HG03342 (cell line): ENCODE measurements around the gene DRC1.

Experiments
- ATAC-seq: cut with Tn5 transposase; IDR thresholded peaks from one replicate; pipeline ENCODE4 v1.9.1; 2021; ENCODE audit warnings: mild to moderate bottlenecking, moderate library complexity; ENCODE audit not compliant: unreplicated experiment

Gene DRC1

DNA sequence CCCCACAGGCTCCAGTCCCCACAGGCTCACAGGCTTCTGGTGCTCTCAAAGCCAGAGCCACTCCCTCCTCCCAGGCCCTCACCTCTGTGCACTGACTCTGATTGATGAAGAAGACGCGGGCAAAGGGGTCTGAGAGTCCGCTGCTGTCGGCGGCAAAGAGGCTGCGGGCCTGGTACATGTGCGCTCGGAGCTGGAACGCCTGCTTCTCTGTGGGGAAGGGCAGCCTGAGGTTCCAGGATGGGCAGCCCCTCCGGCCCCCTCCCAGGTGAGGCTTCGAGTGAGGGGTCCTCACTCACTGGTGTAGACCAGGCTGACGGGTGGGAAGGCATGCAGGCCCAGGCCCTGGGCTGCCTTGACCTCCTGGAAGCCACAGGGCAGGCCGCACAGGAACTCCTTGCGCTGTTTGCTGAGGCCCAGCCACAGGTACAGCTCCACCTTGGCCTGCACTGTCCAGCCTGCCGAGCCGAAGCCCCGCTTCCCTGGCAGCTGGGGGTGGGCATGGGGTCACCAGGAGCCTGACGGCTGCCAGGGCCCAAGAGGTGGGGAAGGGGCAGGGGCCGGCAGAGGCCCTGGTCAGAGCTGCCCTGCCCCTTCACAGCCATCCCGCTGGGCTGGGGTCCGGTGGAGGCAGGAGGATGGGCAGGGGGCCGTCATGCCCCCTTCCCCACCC, 74.2 kb downstream of the DRC1 start:
- no peak for ATAC-seq

DNA sequence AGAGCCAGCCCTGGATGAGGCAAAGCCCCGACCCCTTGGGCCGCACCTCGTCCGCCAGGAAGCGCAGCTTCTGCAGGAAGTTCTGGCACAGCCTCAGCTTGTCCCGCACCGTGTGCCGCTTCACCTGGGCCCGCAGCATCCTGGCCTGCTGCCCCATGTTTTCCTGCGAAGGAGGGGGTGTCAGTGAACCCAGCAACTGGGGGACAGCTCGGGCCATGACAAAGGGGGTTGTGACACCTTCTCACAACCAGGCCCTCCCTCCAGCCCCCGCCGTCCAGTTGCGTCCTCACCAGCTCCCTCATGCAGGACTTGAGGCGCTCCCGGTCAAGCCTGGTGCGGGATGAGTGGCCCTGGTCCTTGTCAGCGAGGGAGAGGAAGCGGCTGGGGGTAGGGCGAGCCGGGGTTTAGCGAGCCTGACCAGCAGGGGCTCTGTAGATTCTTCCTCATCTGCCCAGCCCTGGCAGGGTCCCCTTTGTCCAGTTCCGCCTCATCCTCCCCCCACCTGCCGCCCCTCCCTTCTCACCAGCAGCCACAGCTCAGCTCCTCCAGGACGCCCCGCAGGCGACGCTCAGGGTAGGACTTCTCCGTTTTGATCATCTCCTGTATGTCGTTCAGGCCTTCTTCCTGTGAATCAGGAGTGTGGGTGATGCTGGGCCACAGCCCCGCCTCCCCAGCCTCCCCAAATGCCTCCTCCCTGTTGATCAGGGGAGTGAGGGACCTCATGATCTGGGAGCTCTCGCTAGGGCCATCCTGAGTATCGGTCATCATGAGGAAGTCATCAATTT, 75.6 kb downstream of the DRC1 start:
- no peak for ATAC-seq

DNA sequence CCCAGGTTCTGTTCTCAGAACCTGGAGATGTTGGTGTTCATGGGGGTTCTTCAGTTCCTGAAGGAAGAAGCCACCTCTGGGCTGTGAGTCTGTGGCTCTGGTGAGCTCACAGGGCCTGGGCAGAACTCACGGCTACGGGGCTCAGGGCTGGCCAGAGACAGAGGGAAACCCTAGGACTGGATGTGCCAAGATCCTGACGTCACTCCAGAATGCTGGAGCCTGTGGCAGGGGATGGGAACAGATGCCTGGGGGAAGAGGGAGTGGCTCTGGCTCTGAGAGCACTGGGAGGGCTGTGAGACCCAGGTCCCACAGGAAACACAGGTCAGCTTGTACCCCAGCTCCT, 76.2 kb downstream of the DRC1 start, which contains the start of gene OTOF:
Gene OTOF, minus strand, starts transcription at position 214 of the 343 bp plus-strand sequence.
- ATAC-seq = no peak

DNA sequence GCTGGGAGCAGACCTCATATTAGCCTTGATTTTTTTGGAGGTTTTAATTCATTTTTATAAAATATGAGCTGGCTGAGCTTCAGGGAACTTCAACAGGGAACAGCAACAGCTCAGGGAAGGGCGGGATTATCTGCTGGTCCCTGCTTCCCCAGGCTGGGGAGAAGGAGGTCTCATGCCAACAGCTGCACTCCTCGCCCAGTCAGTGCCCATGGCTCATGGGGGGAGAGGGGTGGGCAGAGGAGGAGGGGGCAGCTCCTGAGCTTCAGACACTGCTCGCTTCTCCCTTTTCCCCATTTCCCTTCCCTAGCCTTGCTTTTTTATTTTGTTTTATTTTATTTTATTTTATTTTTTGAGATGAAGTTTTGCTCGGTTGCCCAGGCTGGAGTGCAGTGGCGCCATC, 76.6 kb downstream of the DRC1 start:
- ATAC-seq = no peak

DNA sequence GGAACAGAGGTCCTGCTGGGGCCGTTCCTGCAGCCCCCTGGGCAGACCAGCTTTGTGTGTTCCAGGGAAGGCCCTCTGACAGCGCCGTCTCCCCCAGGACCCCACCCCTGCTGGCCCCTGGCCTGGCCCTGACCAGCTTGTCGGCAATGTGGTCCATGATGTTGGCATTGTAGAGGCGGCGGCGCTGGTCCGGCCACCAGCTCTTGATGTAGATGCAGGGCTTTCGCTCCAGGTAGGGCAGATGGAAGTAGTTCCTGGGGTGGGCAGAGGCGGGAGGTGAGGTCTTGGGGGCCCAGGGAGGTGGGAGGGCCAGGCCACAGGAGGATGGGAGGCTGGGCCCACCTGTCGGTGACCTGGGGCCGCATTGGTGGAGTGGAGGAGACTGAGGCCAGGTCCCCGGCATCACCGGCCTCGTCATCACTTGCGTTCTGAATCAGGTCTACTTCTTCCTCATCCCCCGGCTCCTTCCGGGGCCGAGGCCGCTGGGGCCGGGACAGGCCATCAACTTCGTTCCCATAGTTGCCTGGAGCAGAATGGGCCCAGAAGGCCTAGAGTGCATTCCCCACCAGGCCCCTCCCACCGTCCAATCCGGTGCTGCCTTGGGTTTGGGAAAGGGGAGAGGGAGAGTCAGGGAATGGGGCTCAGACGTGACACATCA, 77.5 kb downstream of the DRC1 start:
- ATAC-seq = no peak

DNA sequence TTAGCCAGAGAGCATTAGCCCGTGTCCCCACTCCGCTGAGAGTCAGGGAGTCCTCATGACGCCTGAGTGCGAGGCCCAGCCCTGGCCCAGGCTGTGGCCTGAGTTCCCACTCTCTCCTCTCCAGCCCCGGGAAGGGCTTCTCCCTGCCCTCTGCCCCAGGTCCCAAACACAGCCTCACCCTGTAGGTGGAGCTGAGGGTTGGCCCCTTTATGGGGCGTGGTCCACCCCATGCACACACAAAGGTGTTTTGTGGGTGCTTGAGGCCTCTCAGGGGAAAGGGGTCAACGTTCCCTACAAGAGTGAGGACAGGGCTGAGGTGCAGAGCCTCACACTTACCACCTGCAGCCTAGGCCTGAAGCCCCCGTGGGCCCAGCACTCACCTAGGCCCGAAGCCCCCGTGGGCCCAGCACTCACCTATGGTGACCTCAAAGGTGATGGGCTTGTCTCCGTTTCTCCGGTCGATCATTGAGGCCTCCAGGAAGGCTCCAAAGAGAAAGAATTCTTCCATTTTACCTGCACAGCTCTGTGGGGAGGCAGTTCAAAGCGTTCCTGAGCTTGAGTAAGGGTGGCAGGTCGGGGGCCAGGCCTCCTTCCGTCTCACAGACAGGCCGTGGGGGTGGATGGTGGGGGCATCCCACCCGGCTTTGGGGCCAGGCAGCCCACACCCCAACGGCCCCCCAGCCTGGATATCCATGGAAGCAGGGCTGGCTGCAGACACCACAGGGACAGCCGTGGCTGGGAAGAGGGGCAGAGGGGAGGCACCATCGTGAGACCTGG, 78.3 kb downstream of the DRC1 start:
- no peak for ATAC-seq

DNA sequence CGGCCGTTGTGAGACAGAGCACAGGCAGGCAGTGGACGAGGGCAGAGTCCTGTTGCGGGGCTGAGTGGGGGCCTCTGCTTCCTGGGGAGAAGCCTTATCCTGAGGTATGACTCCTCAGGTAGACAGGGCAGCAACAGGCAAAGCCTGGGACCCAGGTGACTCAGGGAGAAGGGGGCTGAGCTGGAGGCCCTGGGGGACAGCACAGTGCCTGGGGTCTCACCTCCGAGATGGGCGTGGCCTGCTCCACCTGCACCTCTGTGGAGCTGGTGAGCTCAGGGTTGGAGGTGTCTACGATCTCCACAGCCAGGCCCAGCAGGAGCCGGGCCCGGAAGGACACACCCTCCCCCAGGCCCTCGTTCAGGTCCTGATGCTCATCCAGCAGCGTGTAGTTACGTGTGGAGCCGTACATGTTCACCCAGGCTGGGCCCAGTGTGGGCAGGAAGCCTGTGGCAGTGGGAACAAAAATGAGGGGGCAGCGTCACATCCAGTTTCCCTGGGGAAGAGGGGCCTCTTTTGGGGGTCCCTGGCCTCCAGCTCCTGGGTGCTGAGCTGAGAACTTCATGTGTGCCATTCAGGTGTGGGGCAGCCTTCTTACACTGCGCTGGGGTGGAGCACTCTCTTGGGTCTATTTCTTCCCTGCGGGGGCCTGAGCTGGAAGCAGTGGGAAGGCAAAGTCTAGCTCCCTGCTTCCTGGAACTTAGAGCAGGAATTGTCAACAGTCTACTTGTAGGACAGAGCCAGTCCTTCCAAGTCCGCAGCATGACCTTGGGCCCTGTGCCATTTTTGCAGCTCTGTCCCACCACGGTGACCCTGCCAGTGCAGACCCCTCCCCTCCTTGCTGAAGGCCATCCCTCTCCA, 79.1 kb downstream of the DRC1 start:
- ATAC-seq = no peak

DNA sequence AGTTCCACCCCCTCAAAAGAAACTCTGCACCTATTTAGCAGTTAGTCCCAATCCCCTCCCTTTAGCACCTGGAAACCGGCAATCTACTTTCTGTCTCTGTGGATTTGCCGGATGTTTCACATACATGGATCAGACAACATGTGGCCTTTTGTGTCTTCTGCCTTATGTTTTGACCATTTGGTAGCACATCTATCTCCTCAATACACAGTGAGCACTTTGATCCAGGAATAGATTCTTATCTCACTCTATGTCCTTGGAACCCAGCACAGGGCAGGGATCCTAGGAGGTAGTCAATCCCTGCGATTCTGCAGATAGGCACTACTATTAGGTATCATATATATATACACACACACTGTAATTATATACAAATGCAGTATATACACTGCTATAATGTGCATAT, 80.0 kb downstream of the DRC1 start:
- no peak for ATAC-seq

DNA sequence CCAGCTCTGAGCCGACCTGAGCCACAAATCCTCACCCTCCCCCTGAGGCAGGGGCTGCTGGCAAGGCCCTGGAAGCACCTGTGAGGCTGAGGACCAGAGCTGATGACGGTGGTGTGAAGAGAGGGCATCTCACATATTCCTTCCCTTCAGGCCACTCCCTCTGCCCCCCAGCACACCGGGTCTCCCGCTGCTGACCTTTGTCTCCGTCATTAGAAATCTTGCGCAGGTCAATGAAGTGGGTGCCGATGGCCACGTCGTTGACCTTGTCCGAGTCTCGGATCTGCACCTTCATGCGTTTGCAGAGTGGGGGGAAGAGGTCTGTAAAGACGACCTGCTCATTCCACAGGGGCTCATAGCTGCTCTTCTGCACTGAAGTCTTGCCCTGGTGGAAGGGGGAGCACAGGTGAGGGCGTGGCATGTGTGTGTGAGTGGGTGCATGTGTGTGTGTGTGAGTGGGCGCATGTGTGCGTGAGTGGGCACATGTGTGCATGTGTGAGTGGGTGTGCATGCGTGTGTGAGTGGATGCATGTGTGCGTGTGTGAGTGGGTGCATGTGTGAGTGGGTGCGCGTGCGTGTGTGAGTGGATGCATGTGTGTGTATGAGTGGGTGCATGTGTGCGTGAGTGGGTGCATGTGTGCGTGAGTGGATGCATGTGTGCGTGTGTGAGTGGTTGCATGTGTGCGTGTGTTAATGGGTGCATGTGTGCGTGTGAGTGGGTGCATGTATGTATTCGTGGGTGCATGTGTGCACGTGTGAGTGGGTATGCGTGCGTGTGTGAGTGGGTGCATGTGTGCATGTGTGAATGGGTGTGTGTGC, 80.7 kb downstream of the DRC1 start:
- no peak for ATAC-seq

DNA sequence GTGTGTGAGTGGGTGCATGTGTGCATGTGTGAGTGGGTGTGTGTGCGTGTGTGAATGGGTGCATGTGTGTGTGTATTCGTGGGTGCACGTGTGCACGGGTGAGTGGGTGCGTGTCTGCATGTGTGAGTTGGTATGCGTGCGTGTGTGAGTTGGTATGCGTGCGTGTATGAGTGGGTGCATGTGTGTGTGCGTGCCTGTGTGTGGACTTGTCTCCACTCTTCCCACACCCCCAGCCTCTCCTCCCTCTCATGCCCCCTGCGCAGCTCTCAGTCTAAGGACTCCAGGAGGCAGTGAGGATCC, 81.3 kb downstream of the DRC1 start:
- no peak for ATAC-seq

DNA sequence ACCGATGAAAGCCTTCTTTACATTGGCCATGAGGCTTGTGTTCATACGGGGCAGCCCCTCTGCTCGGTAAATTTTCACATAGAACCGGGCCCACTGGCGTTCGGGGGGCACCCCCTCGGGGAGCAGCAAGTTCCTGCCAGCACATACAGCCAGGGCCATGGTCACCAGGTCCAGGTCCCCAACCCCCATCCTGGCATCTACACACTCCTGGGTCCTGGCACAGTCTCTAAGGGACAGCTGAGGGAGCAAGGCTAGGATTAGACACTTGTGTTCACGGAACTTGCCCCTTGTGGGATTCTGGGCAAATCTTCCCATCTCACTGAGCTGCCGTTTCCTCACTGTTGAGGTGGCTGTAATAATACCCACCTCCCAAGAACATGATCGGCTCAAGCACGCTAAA, 81.8 kb downstream of the DRC1 start:
- ATAC-seq = no peak

DNA sequence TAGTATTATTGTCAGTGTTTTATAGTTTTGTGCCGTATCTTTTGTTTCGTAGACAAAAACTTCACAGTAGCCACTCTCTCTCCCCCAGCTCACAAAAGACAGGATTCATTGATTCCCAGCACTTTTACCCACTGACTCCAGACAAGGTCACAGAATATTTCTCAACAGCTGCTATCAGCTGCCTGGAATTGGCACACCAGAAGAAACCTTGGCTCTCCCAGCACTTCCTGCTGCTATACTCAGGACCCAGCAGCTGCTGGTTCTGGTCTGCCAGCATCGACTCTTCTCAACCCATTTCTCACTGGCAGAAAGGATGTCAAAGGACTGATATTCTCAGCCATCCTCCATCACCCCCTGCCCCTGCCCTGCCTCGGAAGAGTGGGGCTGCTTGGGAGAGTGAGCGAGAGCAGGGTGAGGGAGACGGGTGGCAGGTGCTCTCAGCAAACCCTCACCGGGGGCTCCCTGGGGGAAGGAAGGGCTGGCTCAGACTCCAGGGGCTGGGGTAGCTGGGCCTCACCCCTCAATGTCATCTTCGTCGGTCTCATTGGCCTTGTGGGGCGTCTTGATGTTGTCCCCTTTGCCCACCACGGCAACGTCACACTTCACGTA, 82.3 kb downstream of the DRC1 start:
- no peak for ATAC-seq

DNA sequence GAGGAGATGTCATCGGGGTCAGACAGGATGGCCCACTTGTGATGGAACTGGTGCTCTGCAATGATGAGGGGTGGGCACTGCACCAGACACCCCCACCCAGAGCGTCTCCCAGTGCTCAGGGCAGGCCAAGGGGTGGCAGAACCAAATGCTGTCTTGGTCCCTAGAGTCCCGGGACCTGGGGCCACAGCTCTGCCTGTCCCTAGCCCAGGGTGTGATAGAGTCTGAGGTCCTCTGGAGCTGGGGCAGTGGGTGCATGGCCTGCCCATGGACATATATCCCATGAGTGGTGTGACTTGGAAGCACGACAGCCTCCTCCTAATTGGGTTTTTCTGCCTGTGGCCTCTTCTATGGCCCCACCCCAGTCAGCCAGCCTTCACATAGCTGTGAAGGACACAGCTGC, 82.9 kb downstream of the DRC1 start:
- no peak for ATAC-seq

DNA sequence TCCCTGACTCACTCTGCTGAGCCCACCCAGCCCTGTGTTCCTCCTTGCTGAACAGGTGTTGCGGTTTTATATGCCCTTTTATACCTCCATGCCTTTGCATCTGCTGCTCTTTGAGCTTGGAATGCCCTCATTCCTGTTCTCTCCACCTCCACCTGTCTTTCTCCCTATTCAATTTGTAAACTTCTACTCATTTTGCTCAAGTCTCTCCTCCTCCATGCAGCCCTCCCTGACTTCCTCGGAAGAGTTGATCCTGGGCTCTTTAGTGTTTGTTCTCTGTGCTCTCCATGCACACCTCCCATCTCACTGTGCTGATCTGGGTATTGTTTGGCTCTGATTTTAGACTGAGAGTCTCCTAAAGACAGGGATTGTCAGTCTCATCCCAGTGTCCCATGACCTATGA, 83.4 kb downstream of the DRC1 start:
- ATAC-seq = no peak

DNA sequence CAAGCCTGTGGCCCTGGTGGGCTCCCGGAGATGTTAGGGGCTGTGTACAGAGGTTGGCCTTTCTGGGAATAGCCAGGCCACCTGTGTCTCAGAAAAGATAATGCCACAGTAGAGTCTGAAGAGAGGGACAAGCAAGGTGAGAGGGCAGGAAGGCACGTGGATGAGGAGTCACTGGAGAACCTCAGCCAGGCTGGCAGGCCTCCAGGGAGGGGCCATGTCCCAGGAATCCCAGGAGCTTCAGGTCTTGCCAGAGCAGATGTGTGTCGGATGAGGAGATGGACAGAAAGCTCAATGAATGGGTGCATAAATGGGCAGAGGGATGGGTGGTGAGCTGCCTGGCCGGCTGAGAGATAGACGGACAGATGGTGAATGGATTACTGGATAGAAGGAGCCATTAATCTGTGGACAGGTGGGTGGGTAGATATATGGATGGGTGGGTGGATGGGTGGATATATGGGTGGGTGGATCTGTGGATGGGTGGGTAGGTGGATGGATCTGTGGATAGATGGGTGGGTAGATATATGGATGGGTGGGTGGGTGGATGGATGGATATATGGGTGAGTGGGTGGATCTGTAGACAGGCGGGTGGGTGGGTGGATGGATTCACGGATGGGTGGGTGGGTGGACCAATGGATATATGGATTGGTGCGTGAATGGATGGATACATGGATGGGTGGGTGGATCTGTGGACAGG, 84.2 kb downstream of the DRC1 start:
- no peak for ATAC-seq

DNA sequence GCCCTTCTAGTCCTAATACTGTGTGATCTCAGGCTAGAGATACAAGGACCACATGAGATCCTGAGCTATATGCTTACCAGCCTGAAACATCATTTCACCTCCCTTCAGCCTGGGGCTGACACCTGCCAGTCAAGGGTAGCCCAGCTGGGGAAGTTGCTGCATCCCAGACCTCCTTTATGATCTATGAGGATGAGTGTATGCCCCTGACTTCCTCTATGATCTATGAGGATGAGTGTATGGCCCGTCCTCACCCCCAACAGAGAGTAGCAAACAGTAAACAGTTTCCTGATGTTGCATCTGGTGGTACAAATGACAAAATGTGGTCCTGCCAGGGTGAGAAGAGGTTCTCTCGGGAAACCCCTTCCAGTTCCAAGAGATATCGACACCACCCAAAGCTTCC, 85.1 kb downstream of the DRC1 start:
- no peak for ATAC-seq

DNA sequence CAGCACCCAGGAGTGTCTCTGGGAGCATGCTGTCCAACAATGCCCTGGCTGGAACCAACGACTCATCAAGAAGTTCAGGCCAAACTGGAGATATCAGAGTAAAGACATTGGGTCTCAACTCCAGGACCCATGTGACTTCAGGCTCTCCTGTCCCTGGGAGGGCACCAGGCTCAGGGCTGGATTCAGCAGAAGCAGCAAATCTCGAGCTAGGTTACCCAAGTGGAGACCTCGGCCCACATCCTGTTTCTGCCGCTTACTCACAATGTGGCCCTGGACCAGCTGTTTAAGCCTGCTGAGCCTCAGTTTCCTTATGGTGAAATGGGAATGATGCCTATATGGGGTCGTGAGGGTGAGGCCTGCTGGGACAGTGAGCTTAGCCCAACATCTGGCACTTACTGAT, 85.5 kb downstream of the DRC1 start:
- ATAC-seq = no peak

DNA sequence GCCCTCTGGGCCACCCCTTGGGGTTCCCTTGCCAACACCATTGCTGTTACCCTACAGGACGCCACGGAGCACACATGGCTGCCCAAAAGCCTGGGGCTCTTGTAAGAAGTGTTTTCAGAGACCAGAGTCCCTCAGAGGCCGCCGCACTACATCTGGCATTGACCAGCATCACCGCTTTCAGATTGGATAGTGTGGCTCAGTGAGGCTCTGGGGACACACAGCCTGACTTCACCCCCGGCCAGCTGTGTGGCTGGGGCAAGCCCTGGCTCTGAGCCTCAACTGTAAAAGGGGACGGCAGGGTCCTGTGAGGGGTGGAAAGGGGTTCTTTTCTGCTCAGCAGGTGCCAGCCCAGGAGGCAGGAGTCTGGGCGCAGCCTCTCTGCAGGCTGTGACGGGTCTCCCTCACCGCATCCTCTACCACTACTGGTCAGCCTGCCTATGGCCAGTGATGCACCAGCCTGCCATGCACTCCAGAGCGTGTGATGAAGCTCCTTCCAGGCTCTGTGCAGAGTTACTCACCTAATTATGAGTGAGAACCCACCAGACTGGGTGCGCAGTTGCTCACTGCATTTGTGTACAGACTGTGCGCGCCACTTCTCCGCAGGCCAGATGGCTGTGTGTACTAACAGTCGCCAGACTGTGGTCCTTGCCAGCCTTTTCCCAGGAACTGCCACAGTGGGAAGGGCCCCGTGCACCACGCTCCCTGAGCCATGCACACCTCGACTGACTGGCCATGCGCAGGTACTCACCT, 86.9 kb downstream of the DRC1 start:
- ATAC-seq = no peak
